T-helper 2 cell treated with Interferon-gamma antibody and Interleukin-4, amounts not matched to agents 5 μg/mL and 100 μg/mL, for 36 hours (primary cell): Measurements from ENCODE around the gene GSE1.

Source experiments
- DNase-seq: peaks from one replicate; pipeline ENCODE4 v3.0.0; 2021; ENCODE audit warnings: low spot score
- H3K27ac Mint-ChIP-seq: one replicate; pipeline ENCODE4 v1.8.0; 2021; ENCODE audit warnings: mild to moderate bottlenecking, mixed read lengths
- H3K27me3 Mint-ChIP-seq: one replicate; pipeline ENCODE4 v1.8.0; 2021; ENCODE audit warnings: low read depth, mixed read lengths
- H3K36me3 Mint-ChIP-seq: one replicate; pipeline ENCODE4 v1.8.0; 2021; ENCODE audit warnings: low read depth, mixed read lengths
- H3K4me1 Mint-ChIP-seq: one replicate; pipeline ENCODE4 v1.8.0; 2021; ENCODE audit warnings: low read depth, mixed read lengths
- H3K4me3 Mint-ChIP-seq: one replicate; pipeline ENCODE4 v1.8.0; 2022; ENCODE audit warnings: mild to moderate bottlenecking, moderate library complexity, mixed read lengths
- H3K9me3 Mint-ChIP-seq: one replicate; pipeline ENCODE4 v1.8.0; 2021; ENCODE audit warnings: mixed read lengths

Gene GSE1

DNA sequence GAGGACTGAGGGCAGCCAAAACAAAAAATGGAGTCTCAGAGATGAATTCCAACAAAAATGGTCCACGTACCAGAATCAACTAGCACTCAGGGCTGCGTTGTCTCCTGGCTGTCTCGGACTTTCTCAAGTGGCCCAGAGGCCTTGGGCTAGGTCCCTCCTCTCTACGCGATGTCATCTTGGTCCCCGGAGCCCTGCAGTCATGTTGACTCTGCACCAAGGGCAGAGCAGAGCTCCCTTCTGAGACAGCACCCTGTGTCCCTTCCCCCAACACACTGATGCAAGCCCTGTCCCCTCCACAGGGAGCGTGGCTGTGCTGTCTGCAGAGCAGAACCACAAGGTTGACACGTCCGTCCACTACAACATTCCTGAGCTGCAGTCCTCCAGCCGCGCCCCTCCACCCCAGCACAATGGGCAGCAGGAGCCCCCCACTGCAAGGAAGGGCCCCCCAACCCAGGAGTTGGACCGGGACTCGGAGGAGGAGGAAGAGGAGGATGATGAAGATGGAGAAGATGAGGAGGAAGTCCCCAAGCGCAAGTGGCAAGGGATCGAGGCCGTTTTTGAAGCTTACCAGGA is 54.8 kb downstream of the GSE1 start:
- peaks cover 57% of the 10 kb centered on the region for H3K36me3 Mint-ChIP-seq
- DNase-seq = no peak
- H3K27me3 Mint-ChIP-seq = no peaks in the 10 kb centered on the region
- H3K4me1 Mint-ChIP-seq = no peaks in the 10 kb centered on the region
- no peak overlapping the region for H3K4me3 Mint-ChIP-seq
- no peak overlapping the region for H3K27ac Mint-ChIP-seq
- H3K9me3 Mint-ChIP-seq = no peaks in the 10 kb centered on the region

DNA sequence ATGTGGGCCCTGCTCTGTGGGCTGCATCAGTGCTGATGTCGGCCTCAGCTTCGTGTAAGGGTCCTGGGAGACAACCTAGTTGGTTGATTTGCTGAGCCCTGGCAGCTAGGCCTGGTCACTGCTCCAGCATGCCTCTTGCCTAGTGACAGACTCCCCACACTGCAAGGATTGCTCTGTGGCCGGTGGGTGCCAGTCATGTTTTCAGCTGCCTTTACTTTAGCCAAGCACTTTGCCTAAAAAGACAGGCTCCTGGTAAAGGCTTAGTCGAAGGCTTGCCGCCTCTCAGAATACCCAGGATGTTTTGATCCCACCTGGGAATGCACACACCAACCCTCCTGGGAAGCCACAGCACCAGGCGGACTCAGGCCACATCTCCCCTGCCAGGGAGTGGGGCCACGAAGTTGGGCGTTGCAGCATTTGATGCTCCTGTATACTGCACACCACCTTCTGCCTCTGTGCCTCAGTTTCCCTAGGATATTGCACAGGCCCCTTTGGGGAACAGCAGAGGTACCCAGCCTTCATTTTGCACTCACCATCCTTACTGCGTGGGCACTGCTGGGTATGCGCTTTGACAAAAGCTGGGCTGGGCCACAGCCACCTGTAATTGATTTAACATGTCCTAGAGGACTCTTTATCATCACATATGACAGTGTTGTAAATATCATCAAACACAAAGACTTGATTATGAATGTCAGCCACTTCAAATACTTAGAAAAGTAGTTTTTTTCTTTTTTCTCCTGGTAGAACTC is 55.7 kb downstream of the GSE1 start:
- no peaks in the 10 kb centered on the region for H3K4me1 Mint-ChIP-seq
- no peak overlapping the region for H3K4me3 Mint-ChIP-seq
- no peaks in the 10 kb centered on the region for H3K9me3 Mint-ChIP-seq
- DNase-seq = no peak
- no peak overlapping the region for H3K27ac Mint-ChIP-seq
- H3K36me3 Mint-ChIP-seq = peaks cover 57% of the 10 kb centered on the region
- H3K27me3 Mint-ChIP-seq = no peaks in the 10 kb centered on the region

DNA sequence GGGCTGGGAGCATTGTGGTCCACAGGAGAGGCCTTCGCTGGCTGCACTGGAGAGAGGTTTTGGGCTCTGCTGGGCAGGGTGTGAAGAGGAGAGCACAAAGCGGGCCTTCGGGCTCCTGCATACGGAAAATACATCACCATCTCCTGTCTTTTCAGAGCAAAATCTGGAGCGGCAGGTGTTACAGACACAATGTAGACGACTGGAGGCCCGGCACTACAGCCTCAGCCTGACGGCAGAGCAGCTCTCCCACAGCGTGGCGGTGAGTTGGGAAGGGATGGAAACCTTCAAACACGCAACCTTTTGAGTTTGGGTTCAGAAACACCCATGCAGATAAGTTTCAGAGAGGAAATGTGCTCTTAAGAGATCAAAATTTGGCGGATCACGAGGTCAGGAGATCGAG is 57.7 kb downstream of the GSE1 start:
- no peak overlapping the region for H3K27ac Mint-ChIP-seq

DNA sequence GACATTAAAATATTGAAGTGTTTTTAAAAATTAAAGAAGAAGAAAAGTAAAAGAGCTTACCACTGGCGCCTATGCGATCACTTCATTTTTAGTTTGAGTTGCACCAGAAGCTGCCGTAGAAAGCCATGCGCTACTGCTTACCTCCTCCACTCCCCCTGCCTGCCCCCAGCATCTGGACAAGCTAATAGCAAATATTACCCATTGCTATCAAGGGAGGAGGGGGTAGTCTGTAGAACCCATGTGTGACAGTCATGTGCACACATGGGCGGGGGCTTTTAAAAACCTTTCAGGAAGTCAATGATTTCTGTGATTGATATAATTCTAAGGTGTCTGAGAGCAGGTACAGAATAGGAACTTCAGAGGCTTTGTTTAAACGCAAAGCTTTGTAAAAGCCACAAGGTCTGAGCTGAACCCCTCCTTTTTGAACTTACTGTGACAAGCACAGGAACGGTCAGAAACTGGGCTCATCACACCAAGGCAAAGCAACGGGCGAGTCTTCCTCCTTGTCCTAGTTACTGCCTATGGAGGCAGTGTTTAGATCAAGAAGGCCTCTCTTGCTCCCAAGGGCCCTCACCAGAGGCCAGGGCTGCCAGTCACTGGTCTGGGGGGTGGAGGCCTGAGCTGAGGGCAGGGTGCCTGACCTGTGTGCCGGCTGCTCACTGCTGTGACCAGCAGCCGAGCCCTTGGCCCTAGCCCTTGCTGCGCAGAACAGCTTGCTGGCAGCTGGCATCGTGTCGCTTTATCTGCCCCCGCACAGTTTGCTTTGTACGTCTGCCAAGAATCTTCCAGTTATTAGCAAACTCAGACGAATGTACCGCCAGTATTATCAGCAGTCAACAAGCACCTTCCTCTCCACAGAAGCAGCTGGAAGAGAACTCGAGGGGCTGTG is 60.7 kb downstream of the GSE1 start:
- peaks cover 11% of the 10 kb centered on the region for H3K4me1 Mint-ChIP-seq
- no peaks in the 10 kb centered on the region for H3K27me3 Mint-ChIP-seq
- H3K9me3 Mint-ChIP-seq = no peaks in the 10 kb centered on the region
- H3K27ac Mint-ChIP-seq = peak overlapping the region; percentile 7
- DNase-seq = no peak
- peaks cover 50% of the 10 kb centered on the region for H3K36me3 Mint-ChIP-seq
- no peak overlapping the region for H3K4me3 Mint-ChIP-seq

More for the DNA sequence above, 57.7 kb downstream of the GSE1 start:
- no peak overlapping the region for H3K4me3 Mint-ChIP-seq
- DNase-seq = no peak
- no peaks in the 10 kb centered on the region for H3K9me3 Mint-ChIP-seq
- peaks cover 11% of the 10 kb centered on the region for H3K4me1 Mint-ChIP-seq
- H3K27me3 Mint-ChIP-seq = no peaks in the 10 kb centered on the region
- H3K36me3 Mint-ChIP-seq = peaks cover 61% of the 10 kb centered on the region

DNA sequence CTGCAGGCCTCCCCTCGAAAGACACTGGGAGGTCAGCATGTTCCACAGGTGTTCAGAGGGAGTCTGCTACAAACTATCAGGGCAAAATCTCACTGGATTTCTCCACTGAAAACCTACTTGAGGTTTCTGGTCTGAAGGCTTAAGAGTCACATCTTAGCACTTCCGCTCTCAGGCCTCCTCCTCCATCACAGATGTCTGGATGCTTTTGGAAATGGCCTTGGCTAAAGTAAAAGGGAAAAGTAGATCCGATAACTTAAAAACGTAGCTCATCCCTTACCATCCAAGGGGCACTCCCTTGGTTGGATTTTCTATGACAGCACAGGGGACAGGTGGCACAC is 61.3 kb downstream of the GSE1 start:
- Mint-ChIP-seq H3K36me3 (peaks cover 51% of the 10 kb centered on the region), H3K4me3 (no peak overlapping the region), H3K27me3 (no peaks in the 10 kb centered on the region), H3K9me3 (no peaks in the 10 kb centered on the region), H3K27ac (peak overlapping the region; percentile 7), H3K4me1 (peaks cover 11% of the 10 kb centered on the region)
- no peak for DNase-seq

DNA sequence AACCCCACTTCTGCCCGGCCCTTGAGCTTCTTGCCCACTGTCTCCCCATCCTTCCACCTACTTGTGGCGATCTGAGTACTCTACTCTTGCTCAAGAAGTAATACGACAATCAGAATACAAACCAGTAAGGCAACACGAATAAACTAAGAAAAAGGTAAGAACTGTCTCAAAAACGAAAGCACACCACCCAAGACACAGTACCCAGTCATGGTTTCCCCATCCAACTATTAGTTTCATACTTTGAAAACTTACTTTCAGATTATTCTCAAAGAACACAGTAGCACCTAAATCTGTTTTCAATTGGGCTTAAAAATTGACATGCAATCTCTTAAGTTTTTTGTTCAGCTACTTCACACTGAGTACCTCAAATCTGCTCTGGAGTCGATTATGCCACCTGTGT is 61.7 kb downstream of the GSE1 start:
- DNase-seq = no peak
- no peaks in the 10 kb centered on the region for H3K27me3 Mint-ChIP-seq
- H3K4me1 Mint-ChIP-seq = peaks cover 13% of the 10 kb centered on the region
- peaks cover 51% of the 10 kb centered on the region for H3K36me3 Mint-ChIP-seq
- H3K27ac Mint-ChIP-seq = peak overlapping the region; percentile 70
- H3K4me3 Mint-ChIP-seq = no peak overlapping the region
- H3K9me3 Mint-ChIP-seq = no peaks in the 10 kb centered on the region

DNA sequence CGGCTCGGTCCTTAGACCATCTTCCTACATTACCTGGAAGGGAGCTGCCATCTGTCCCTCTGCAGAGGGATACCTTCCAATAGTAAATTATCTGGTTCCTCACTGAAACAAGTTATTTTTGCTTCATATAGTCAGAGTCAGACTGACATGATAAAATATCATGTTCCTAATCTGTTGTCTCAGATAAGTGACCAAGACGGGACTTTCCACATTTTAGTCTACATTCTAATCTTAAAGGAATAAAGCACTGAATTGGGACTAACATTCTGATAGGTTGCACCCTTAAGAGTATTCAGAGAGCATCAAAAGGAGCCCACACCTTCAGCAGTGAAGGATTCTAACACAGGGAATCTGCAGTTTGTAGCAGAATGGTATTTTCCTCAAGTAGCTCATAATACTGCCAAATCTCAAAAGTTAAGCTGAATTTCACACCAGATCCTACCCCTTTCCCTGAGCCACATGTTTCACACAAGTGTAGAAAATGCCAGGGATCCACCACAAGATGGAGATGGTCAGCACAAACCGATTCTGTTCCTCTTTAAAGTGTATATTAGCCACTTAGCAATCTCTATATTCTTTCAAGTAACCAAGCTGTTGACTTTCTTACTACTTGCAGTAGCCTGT is 62.2 kb downstream of the GSE1 start:
- H3K36me3 Mint-ChIP-seq = peaks cover 50% of the 10 kb centered on the region
- peak overlapping the region; percentile 70 for H3K27ac Mint-ChIP-seq

DNA sequence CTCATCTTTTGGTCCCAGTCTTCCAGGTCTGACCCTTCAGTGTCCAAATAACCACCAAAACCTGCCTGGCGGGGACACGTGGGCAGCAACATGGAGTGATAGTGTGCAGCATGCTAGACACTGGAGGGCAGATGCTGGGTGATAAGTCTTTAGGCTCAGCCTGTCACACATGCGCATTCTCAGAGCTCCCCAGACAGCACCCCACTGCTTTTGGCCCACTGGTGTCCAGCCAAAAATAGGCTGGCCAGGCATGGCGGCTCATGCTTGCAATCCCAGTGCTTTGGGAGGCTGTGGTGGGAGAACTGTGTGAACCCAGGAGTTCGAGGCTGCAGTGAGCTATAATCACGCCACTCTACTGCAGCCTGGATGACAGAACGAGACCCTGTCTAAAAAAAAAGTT is 63.3 kb downstream of the GSE1 start:
- Mint-ChIP-seq H3K36me3 (peaks cover 51% of the 10 kb centered on the region), H3K4me3 (no peak overlapping the region), H3K4me1 (peaks cover 26% of the 10 kb centered on the region), H3K9me3 (no peaks in the 10 kb centered on the region), H3K27me3 (no peaks in the 10 kb centered on the region), H3K27ac (no peak overlapping the region)
- no peak for DNase-seq

More for the DNA sequence above, 62.2 kb downstream of the GSE1 start:
- H3K9me3 Mint-ChIP-seq = no peaks in the 10 kb centered on the region
- no peak overlapping the region for H3K4me3 Mint-ChIP-seq
- DNase-seq = no peak
- H3K27me3 Mint-ChIP-seq = no peaks in the 10 kb centered on the region
- H3K4me1 Mint-ChIP-seq = peaks cover 18% of the 10 kb centered on the region

DNA sequence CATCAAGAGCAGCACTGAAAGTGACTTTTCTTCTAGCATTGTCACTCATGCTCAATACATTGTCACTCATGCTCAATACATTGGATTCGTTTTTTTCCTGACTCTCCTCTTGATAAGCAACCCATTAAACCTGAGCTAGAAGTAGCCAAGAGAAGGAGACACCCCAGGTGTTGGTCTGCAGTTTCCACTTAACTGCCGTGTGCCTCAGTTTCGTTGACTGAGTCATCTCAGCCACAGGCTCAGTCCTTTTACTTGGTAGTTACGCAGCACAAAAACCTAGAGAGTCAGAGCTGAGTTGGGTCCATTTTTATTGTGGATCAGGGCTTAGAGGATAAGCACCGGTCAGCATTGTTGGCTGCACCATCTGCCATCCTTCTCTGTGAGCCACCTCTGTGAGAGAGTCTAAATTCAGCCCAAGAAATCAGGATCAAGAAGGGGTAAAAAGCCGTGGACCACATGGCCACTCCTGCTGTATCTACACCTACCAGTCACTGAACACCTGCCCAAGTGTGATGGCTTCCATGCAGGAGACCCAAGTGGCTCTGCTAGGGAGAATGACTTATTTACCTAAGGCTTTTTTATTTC is 64.4 kb downstream of the GSE1 start:
- H3K27ac Mint-ChIP-seq = no peak overlapping the region

DNA sequence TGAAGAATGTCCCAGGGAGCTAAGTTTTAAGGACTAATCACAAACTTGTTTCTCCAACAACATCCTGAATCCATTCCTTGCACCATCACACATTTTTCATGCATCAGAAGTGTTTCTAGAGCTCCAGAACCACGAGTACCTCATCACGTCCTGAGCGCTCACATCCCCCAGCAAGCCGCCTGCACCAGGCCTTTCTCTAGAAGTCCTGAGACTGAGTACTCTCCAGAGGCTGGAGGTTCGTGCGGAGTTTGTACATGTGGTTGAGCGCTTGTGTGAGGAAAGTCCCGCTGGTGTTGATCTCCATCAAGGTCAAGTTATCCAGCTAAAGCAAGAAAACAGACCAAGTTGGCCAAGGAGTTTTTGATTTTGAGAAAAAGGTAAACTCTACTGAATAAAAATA is 64.9 kb downstream of the GSE1 start:
- DNase-seq = no peak
- no peak overlapping the region for H3K27ac Mint-ChIP-seq
- no peak overlapping the region for H3K4me3 Mint-ChIP-seq
- H3K27me3 Mint-ChIP-seq = no peaks in the 10 kb centered on the region
- H3K36me3 Mint-ChIP-seq = peaks cover 44% of the 10 kb centered on the region
- no peaks in the 10 kb centered on the region for H3K9me3 Mint-ChIP-seq
- peaks cover 26% of the 10 kb centered on the region for H3K4me1 Mint-ChIP-seq

More for the DNA sequence above, 64.4 kb downstream of the GSE1 start:
- Mint-ChIP-seq H3K4me1 (peaks cover 26% of the 10 kb centered on the region), H3K36me3 (peaks cover 49% of the 10 kb centered on the region), H3K27me3 (no peaks in the 10 kb centered on the region), H3K4me3 (no peak overlapping the region), H3K9me3 (no peaks in the 10 kb centered on the region)
- DNase-seq = no peak

DNA sequence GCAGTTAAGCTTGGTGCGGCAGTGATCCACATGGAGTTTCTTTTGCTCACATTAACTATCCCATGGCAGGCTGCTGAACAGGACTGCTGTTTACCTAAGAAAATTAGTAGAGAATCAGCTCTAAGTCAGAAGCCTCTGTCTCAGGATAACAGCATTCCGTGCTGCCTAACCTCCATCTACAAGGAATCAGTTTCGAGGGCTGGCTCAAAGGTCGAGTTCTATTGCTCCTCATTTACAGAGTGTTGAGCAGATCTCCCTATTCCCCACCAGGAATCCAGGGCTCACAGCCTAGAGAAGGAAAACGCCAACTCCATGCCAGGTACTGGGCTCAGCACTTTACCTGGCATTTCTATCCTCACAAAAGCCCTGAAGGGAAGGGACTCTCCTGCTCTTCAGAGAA is 65.7 kb downstream of the GSE1 start:
- Mint-ChIP-seq H3K27ac (no peak overlapping the region), H3K27me3 (no peaks in the 10 kb centered on the region), H3K4me3 (no peak overlapping the region), H3K36me3 (peaks cover 42% of the 10 kb centered on the region), H3K9me3 (no peaks in the 10 kb centered on the region), H3K4me1 (peaks cover 26% of the 10 kb centered on the region)
- no peak for DNase-seq

DNA sequence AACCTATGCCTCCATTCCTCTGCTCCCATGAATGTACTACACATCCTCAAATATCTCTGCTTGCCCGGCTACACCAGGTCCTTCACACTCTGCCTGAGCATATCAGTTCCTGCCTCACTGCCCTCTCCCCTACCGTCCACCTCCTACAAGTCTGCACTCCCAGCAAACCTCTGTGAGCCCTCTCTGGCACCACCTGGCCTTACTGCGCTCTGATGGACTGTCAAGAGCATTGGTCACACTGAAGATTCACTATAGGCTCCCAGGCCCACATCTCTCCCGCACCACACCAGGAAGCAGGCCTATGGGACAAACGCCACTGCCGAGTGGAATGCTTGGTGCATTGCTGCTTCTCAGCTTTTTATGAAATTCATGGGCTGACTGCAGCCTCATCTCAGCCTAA is 66.7 kb downstream of the GSE1 start:
- H3K36me3 Mint-ChIP-seq = peaks cover 39% of the 10 kb centered on the region
- no peak for DNase-seq
- H3K27me3 Mint-ChIP-seq = no peaks in the 10 kb centered on the region
- H3K4me3 Mint-ChIP-seq = no peak overlapping the region
- peaks cover 26% of the 10 kb centered on the region for H3K4me1 Mint-ChIP-seq
- H3K9me3 Mint-ChIP-seq = no peaks in the 10 kb centered on the region
- H3K27ac Mint-ChIP-seq = peak overlapping the region; percentile 4

DNA sequence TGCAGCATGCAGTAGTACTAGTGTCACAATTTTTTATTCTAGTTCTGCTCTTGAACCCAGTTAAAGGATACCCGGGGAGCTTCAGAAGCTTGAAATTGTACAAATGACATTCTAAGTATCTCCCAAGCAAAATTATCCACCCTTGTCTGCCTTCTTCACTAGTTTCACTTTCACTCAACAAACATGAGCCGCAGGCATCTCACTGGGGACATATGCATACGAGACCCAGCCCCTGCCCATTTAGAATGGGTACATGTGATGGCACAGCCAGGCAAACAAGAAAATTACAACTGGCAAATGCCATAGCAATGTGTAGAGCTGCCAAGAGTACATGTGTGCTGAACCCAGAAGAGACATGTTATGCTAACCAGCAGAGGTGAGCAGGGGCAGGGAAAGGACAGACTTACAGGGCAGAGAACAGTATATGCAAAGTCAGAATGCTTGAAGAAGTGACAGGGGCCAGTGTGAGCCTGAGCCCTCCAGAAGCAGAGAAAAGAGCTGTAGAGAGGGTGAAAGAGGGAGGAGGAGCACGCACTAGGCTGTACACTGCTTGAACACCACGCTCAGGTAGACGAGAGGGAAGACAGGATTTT is 67.3 kb downstream of the GSE1 start:
- peaks cover 33% of the 10 kb centered on the region for H3K36me3 Mint-ChIP-seq
- H3K27me3 Mint-ChIP-seq = no peaks in the 10 kb centered on the region
- H3K27ac Mint-ChIP-seq = peak overlapping the region; percentile 20
- no peak for DNase-seq
- peaks cover 21% of the 10 kb centered on the region for H3K4me1 Mint-ChIP-seq
- H3K4me3 Mint-ChIP-seq = no peak overlapping the region
- H3K9me3 Mint-ChIP-seq = no peaks in the 10 kb centered on the region
